Sigmoid colon (tissue), 7 donors: ENCODE data around the gene SP1. TPM values are rescaled to one million over a fixed set of nuclear protein-coding genes. Genes with fewer than 3 reads are reported as not detected.
A peak's percentile ranks its signal among the peaks of the same experiment; 100 is the strongest.
"Not testable (repeated sequence)": the region's sequence is repeated elsewhere in the genome, so short reads cannot be mapped to it uniquely, and the experiment has no call there.

ENCODE experiments used
- DNase-seq: peaks from one replicate; pipeline ENCODE4 v3.0.0-alpha.2; 2019
- H3K27ac ChIP-seq, 4 donors: fragments of 200-600 bp; sonication (generic); one replicate each; pipeline ENCODE4 v1.5.1; 2016 to 2019; ENCODE audit warnings: mild to moderate bottlenecking in 1 of 4
- H3K27me3 ChIP-seq, 3 donors: fragments of 200-600 bp; sonication (generic); one replicate each; pipeline ENCODE4 v1.5.1; 2019; ENCODE audit warnings: mild to moderate bottlenecking in 1 of 3
- H3K36me3 ChIP-seq, 4 donors: fragments of 200-600 bp; sonication (generic); one replicate each; pipeline ENCODE4 v1.5.1; 2016 to 2019
- H3K4me1 ChIP-seq, 4 donors: fragments of 200-600 bp; sonication (generic); one replicate each; pipeline ENCODE4 v1.5.1; 2017 to 2019
- H3K4me3 ChIP-seq, 4 donors: fragments of 200-600 bp; sonication (generic); one replicate each; pipeline ENCODE4 v1.5.1; 2017 to 2019; ENCODE audit warnings: mild to moderate bottlenecking in 2 of 4, moderate library complexity in 1 of 4
- H3K9me3 ChIP-seq, 4 donors: fragments of 200-600 bp in 3 of 4; sonication (generic) in 3 of 4; one replicate each; pipeline versions ENCODE4 v1.5.1 to v1.6.1; 2013 to 2019
- EP300 ChIP-seq, 4 donors: sonication (generic); formaldehyde crosslinking; IDR thresholded peaks; one replicate each; pipeline ENCODE4 v1.6.1; 2017; ENCODE audit warnings: antibody characterized with exemption in 4 of 4
- POLR2A ChIP-seq, 2 donors: fragments of 450-650 bp; IDR thresholded peaks; one replicate each; pipeline ENCODE4 v1.6.1; 2016; ENCODE audit warnings: antibody characterized with exemption in 2 of 2, mild to moderate bottlenecking in 2 of 2, moderate library complexity in 2 of 2
- POLR2AphosphoS5 ChIP-seq, 4 donors: sonication (generic); formaldehyde crosslinking; IDR thresholded peaks; one replicate each; pipeline ENCODE4 v1.6.1; 2017; ENCODE audit warnings: antibody characterized with exemption in 4 of 4
- WGBS, 2 donors: extraction: QIAGEN DNeasy Blood & Tissue Kit; methylation state at CpG; one replicate each; pipeline ENCODE4 v1.1.7; 2013; 5-methylcytosine and 5-hydroxymethylcytosine counted together
- intact Hi-C: fragments of 100-400 bp; cut with DNase I; formaldehyde crosslinking; loops from one replicate; pipeline ENCODE4 v1.15.1; 2023
- polyA plus RNA-seq, 3 donors: library from polyadenylated mRNA; stranded (reverse); fragments of 200-250 nt; gene quantifications; one replicate each; pipeline ENCODE4 v1.2.3, GENCODE V29; 2013
- total RNA-seq, 4 donors: library from RNA; depleted of rRNA; stranded (reverse); fragments of >200 nt; gene quantifications; one replicate each; pipeline ENCODE4 v1.1.0, GENCODE V29; 2016
- TF ChIP-seq, protein P1 (sequence below), 4 experiments: fragments of 450-650 bp in 3 of 4; fragments of 200-600 bp in 1 of 4; IDR thresholded peaks; one replicate each; pipeline ENCODE4 v1.5.1; 2016 to 2019; ENCODE audit warnings: antibody characterized with exemption in 4 of 4, mild to moderate bottlenecking in 3 of 4, moderate library complexity in 2 of 4
- donor health status: healthy with polysubstance abuse.
- donor health status: Bipolar disorder and iron deficiency.
- donor health status: healthy.

Gene SP1
- total and polyA plus RNA-seq, 7 donors = 11.4 to 69.8 (median 53.2) TPM

DNA sequence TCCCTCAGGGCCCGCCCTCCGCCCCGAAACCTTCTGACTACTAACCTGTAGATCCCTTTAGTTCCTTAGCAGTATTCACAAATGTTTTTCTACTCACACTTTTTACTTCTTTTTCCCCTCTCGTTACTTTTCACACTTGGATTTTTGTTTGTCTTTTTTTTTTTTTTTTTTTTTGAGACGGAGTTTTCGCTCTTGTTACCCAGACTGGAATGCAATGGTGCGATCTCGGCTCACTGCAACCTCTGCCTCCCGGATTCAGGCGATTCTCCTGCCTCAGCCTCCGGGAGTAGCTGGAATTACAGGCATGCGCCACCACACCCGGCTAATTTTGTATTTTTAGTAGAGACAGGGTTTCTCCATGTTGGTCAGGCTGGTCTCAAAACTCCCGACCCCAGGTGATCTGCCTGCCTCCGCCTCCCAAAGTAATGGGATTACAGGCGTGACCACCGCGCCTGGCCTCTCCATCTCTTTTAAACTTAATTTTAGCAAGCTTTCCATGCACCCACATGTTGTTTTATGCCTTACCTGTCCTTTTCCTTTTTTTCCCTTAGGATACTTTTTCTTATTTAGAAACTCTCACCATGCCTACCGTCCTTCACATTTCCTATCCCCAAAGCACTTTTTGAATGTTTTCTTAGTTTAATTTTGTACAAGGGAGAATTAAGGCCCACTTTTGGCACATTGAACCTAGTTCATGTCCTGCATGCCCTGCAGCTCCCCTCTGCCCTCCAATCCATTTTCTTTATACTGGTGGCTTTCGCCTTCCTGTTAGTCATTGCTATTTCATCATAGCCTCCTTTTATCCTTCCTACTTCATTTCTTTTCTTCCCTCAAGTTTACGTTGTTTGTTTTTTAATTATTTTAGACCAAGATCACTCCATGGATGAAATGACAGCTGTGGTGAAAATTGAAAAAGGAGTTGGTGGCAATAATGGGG is 1.1 kb downstream of the SP1 start:
- peak in 2 of 4 donors; percentile 24 to 27 for TF ChIP-seq POLR2AphosphoS5 (IDR thresholded peaks at IDR 0.05)
- no peak for TF ChIP-seq POLR2A (IDR thresholded peaks at IDR 0.05)
- Histone ChIP-seq H3K9me3 (no peaks in the 10 kb centered on the region), H3K27ac (peak overlapping the region; percentile 95 to 100 (median 98)), H3K27me3 (no peaks in the 10 kb centered on the region), H3K4me1 (peaks cover 0 to 60% (median 60%) of the 10 kb centered on the region in 4 donors), H3K36me3 (peaks cover 7 to 48% (median 30%) of the 10 kb centered on the region in 4 donors), H3K4me3 (peak overlapping the region; percentile 42 to 90 (median 79))
- intact Hi-C loops = no loop called here
- WGBS, 2 donors = 7 to 18% methylated on average over 21 of the region's 21 CpGs
- peak; percentile 75 for DNase-seq

DNA sequence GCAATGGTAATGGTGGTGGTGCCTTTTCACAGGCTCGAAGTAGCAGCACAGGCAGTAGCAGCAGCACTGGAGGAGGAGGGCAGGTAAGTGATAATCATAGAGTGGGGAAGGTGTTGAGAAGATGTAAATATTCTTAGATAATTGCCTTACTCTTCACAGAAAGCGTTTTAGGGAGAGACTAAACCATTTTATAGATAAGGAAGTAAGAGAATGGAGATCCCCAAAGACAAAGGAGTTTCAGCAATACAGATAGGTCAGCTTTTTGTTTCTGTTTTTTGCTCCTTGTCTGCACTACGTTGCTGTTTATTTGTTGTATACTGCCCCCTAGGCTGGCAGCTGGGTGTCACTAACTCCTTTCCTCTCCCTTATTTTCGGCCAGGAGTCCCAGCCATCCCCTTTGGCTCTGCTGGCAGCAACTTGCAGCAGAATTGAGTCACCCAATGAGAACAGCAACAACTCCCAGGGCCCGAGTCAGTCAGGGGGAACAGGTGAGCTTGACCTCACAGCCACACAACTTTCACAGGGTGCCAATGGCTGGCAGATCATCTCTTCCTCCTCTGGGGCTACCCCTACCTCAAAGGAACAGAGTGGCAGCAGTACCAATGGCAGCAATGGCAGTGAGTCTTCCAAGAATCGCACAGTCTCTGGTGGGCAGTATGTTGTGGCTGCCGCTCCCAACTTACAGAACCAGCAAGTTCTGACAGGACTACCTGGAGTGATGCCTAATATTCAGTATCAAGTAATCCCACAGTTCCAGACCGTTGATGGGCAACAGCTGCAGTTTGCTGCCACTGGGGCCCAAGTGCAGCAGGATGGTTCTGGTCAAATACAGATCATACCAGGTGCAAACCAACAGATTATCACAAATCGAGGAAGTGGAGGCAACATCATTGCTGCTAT is 2.0 kb downstream of the SP1 start:
- Histone ChIP-seq H3K4me1 (peaks cover 0 to 69% (median 69%) of the 10 kb centered on the region in 4 donors), H3K4me3 (peak overlapping the region in 2 of 4 donors; percentile 69 to 89), H3K27me3 (no peaks in the 10 kb centered on the region), H3K9me3 (no peaks in the 10 kb centered on the region), H3K27ac (peak overlapping the region; percentile 95 to 100 (median 98)), H3K36me3 (peaks cover 7 to 48% (median 31%) of the 10 kb centered on the region in 4 donors)
- DNase-seq = peak; percentile 75
- intact Hi-C loops = no loop called here
- TF ChIP-seq EP300 (IDR thresholded peaks at IDR 0.05) = no peak
- no peak for TF ChIP-seq POLR2AphosphoS5 (IDR thresholded peaks at IDR 0.05)
- TF ChIP-seq, protein P1, sequence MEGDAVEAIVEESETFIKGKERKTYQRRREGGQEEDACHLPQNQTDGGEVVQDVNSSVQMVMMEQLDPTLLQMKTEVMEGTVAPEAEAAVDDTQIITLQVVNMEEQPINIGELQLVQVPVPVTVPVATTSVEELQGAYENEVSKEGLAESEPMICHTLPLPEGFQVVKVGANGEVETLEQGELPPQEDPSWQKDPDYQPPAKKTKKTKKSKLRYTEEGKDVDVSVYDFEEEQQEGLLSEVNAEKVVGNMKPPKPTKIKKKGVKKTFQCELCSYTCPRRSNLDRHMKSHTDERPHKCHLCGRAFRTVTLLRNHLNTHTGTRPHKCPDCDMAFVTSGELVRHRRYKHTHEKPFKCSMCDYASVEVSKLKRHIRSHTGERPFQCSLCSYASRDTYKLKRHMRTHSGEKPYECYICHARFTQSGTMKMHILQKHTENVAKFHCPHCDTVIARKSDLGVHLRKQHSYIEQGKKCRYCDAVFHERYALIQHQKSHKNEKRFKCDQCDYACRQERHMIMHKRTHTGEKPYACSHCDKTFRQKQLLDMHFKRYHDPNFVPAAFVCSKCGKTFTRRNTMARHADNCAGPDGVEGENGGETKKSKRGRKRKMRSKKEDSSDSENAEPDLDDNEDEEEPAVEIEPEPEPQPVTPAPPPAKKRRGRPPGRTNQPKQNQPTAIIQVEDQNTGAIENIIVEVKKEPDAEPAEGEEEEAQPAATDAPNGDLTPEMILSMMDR (IDR thresholded peaks at IDR 0.05) = no peak
- TF ChIP-seq POLR2A (IDR thresholded peaks at IDR 0.05) = no peak
- 33 to 50% methylated on average over 9 of the region's 9 CpGs for WGBS, 2 donors

- peak overlapping the region in 3 of 4 donors; percentile 17 to 99 (median 97) for H3K27ac ChIP-seq
- peaks cover 0 to 82% (median 81%) of the 10 kb centered on the region in 4 donors for H3K4me1 ChIP-seq
- H3K36me3 ChIP-seq = peaks cover 7 to 48% (median 31%) of the 10 kb centered on the region in 4 donors
Measured at GRCh38 chr12:53383258-53383657, 3.3 kb downstream of the SP1 start.

GRCh38 chr12:53386381-53386780 is 6.4 kb downstream of the SP1 start:
- H3K27me3 ChIP-seq, H3K9me3 ChIP-seq, DNase-seq, intact Hi-C loops: not testable (repeated sequence)
- H3K36me3 ChIP-seq = peaks cover 7 to 45% (median 31%) of the 10 kb centered on the region in 4 donors
- WGBS, 2 donors = 79 to 93% methylated on average over 5 of the region's 5 CpGs
- peak overlapping the region; percentile 75 to 91 (median 82) for H3K27ac ChIP-seq
- H3K4me3 ChIP-seq = peak overlapping the region in 1 of 4 donors; percentile 41
- H3K4me1 ChIP-seq = peaks cover 0 to 100% (median 98%) of the 10 kb centered on the region in 4 donors

More at GRCh38 chr12:53383258-53383657, 3.3 kb downstream of the SP1 start:
- DNase-seq = no peak
- WGBS, 2 donors = 59 to 79% methylated on average over 2 of the region's 2 CpGs
- Histone ChIP-seq H3K9me3 (no peaks in the 10 kb centered on the region), H3K27me3 (no peaks in the 10 kb centered on the region), H3K4me3 (peak overlapping the region in 3 of 4 donors; percentile 15 to 41 (median 19))
- TF ChIP-seq POLR2AphosphoS5 (IDR thresholded peaks at IDR 0.05) = no peak
- TF ChIP-seq, protein P1 (IDR thresholded peaks at IDR 0.05) = no peak
- TF ChIP-seq EP300 (IDR thresholded peaks at IDR 0.05) = no peak
- no peak for TF ChIP-seq POLR2A (IDR thresholded peaks at IDR 0.05)
- intact Hi-C loops = no loop called here

- H3K4me1 ChIP-seq = peaks cover 0 to 83% (median 79%) of the 10 kb centered on the region in 4 donors
- intact Hi-C loops = loop anchor here (2.0 kb wide), 1 partner anchor 24 kb away; no protein-coding TSS in a partner anchor
Measured at GRCh38 chr12:53388932-53389331, 9.0 kb downstream of the SP1 start.

More at GRCh38 chr12:53388932-53389331, 9.0 kb downstream of the SP1 start:
- H3K4me3 ChIP-seq = peak overlapping the region in 2 of 4 donors; percentile 7 to 23
- H3K36me3 ChIP-seq = peaks cover 0 to 19% (median 14%) of the 10 kb centered on the region in 4 donors
- H3K27me3 ChIP-seq = no peaks in the 10 kb centered on the region
- H3K9me3 ChIP-seq = no peaks in the 10 kb centered on the region
- DNase-seq = no peak
- 92 to 95% methylated on average over 4 of the region's 4 CpGs for WGBS, 2 donors
- TF ChIP-seq EP300 (IDR thresholded peaks at IDR 0.05) (no peak), POLR2A (IDR thresholded peaks at IDR 0.05) (no peak), POLR2AphosphoS5 (IDR thresholded peaks at IDR 0.05) (no peak)
- TF ChIP-seq, protein P1 (IDR thresholded peaks at IDR 0.05) = no peak
- peak overlapping the region; percentile 75 to 91 (median 82) for H3K27ac ChIP-seq
